Type B pancreatic cell (in vitro differentiated cells): ENCODE data around the gene CSN2. TPM values are rescaled to one million over a fixed set of nuclear protein-coding genes. Genes with fewer than 3 reads are reported as not detected.
"Not testable (repeated sequence)": the region's sequence is repeated elsewhere in the genome, so short reads cannot be mapped to it uniquely, and the experiment has no call there.

Experiments used
- DNase-seq: peaks from one replicate; pipeline ENCODE4 v3.0.0; 2021; ENCODE audit warnings: mixed read lengths; ENCODE audit not compliant: unreplicated experiment; ENCODE audit errors: extremely low spot score
- H3K27ac Mint-ChIP-seq: 2 replicates; pipeline ENCODE4 v1.8.0; 2021; ENCODE audit warnings: mild to moderate bottlenecking, mixed read lengths
- H3K27me3 Mint-ChIP-seq: 2 replicates; pipeline ENCODE4 v1.8.0; 2021; ENCODE audit warnings: mixed read lengths
- H3K36me3 Mint-ChIP-seq: 2 replicates; pipeline ENCODE4 v1.8.0; 2021; ENCODE audit warnings: mixed read lengths
- H3K4me1 Mint-ChIP-seq: one replicate; pipeline ENCODE4 v1.8.0; 2021; ENCODE audit warnings: mixed read lengths; ENCODE audit not compliant: unreplicated experiment
- H3K4me3 Mint-ChIP-seq: 2 replicates; pipeline ENCODE4 v1.8.0; 2021; ENCODE audit warnings: mild to moderate bottlenecking, mixed read lengths
- H3K9me3 Mint-ChIP-seq: 2 replicates; pipeline ENCODE4 v1.8.0; 2021; ENCODE audit warnings: mixed read lengths
- total RNA-seq: library from RNA; stranded (reverse); gene quantifications from 2 replicates; pipeline ENCODE4 v1.2.1, GENCODE V29; 2021; ENCODE audit warnings: low replicate concordance
- TF ChIP-seq, protein P1 (sequence below): fragments of 200-600 bp; sonication (generic); conservative IDR thresholded peaks from 2 replicates; pipeline ENCODE4 v1.5.0; 2021; ENCODE audit warnings: antibody characterized with exemption, mild to moderate bottlenecking

The CSN2 gene
- total RNA-seq, 1 donor from 2014 or later, result not detected

DNA sequence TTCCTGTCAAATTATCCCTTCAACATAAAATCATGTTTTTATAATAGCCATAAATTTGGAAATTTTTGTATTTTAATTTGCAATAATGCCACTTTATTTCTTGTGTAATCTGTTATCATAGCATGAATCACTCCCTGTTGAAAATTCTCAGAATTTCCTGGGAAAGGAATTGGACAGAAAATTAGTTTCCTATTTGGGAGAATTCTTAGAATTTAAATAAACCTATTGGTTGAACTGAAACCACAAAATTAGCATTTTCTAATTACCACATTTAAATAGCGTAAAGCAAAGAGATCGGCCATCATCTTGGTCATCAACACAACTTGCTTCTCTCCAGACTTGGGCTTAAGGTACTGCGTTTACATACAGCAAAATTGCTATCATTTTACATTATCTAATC lies 34.8 kb downstream of the CSN2 start, which contains the start of gene CSN1S1:
CSN1S1 (plus strand) TSS at position 301 of the 400 bp plus-strand sequence. CDS start 1,488 bp downstream, outside the sequence.
- no peak for DNase-seq
- H3K36me3 Mint-ChIP-seq, result no peaks in the 10 kb centered on the region
- no peaks in the 10 kb centered on the region for H3K27me3 Mint-ChIP-seq
- no peak within 1 kb of the TSS for H3K27ac Mint-ChIP-seq
- TF ChIP-seq, protein P1, sequence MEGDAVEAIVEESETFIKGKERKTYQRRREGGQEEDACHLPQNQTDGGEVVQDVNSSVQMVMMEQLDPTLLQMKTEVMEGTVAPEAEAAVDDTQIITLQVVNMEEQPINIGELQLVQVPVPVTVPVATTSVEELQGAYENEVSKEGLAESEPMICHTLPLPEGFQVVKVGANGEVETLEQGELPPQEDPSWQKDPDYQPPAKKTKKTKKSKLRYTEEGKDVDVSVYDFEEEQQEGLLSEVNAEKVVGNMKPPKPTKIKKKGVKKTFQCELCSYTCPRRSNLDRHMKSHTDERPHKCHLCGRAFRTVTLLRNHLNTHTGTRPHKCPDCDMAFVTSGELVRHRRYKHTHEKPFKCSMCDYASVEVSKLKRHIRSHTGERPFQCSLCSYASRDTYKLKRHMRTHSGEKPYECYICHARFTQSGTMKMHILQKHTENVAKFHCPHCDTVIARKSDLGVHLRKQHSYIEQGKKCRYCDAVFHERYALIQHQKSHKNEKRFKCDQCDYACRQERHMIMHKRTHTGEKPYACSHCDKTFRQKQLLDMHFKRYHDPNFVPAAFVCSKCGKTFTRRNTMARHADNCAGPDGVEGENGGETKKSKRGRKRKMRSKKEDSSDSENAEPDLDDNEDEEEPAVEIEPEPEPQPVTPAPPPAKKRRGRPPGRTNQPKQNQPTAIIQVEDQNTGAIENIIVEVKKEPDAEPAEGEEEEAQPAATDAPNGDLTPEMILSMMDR, result no peak
- no peaks in the 10 kb centered on the region for H3K4me1 Mint-ChIP-seq
- no peak within 1 kb of the TSS for H3K4me3 Mint-ChIP-seq
- H3K9me3 Mint-ChIP-seq, result no peaks in the 10 kb centered on the region

DNA sequence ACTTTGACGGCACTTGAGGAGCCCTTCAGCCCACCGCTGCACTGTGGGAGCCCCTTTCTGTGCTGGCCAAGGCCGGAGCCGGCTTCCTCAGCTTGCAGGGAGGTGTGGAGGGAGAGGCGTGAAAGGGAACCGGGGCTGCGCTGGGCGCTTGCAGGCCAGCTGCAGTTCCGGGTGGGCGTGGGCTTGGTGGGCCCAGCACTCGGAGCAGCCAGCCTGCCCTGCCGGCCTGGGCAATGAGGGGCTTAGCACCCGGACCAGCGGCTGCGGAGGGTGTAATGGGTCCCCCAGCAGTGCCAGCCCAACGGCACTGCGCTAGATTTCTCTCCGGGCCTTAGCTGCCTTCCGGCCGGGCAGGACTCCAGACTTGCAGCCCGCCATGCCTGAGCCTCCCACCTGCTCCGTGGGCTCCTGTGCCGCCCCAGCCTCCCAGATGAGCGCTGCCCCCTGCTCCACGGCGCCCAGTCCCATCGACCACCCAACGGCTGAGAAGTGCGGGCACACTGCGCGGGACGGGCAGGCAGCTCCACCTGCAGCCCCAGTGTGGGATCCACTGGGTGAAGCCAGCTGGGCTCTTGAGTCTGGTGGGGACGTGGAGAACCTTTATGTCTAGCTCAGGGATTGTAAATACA lies 41.6 kb downstream of the CSN2 start:
- H3K36me3 Mint-ChIP-seq, H3K27ac Mint-ChIP-seq, DNase-seq, H3K27me3 Mint-ChIP-seq, H3K9me3 Mint-ChIP-seq, H3K4me1 Mint-ChIP-seq, H3K4me3 Mint-ChIP-seq: not testable (repeated sequence)

DNA sequence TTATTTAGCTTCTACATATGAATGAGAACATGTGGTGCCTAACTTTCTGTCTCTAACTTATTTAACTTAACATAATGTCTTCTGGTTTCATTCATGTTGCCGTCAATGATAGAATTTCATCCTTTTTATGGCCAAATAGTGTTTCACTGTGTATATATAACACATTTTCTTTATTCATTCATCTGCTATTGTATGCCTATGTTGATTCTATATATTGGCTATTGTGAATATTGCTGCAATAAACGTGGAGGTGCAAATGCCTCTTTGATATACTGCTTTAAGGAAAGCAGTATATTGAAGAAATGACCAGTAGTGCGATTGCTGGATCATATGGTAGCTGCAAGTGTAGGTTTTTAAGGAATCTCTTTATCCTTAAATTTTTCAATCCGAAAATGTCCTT lies 44.7 kb downstream of the CSN2 start:
- TF ChIP-seq, protein P1, result no peak
- Mint-ChIP-seq H3K4me1 (no peaks in the 10 kb centered on the region), H3K27me3 (no peaks in the 10 kb centered on the region), H3K4me3 (no peak overlapping the region), H3K27ac (no peak overlapping the region), H3K36me3 (no peaks in the 10 kb centered on the region), H3K9me3 (no peaks in the 10 kb centered on the region)
- DNase-seq, result no peak

DNA sequence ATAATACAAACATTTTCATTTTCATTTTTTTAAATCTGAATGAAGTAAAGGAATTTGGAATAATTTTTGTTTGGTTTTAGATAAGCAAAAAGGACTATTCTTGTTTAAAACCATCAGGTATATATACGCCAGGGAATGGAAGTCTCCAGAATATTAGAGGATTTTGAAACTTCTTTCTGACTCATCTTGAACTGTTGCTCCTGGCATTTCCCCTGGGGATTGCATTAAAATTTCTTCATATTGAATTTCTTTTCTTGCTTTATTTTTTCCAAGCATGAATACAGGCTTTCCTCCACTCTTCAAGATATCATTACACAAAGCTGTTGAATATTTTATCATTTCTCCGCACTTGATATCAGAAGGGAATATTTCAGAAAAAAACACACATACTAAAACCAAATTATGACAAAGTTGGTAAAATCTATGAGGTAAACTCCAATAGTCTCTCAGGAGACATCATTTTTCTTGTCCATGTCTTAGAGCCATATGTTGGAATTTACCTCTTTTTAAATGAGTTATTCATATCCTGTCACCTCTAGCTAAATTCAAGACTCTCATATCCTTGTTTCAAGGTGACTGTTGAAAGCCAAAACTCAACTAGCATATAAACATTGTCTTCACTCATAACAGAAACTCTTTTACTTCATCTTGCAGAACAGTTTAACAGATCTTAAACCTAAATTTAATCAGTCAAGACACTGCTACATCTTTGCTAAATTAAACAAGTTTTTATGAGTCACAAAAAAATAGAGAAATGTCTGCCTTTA lies 55.3 kb downstream of the CSN2 start:
- no peak overlapping the region for H3K4me3 Mint-ChIP-seq
- H3K4me1 Mint-ChIP-seq, result no peaks in the 10 kb centered on the region
- no peak overlapping the region for H3K27ac Mint-ChIP-seq
- DNase-seq, result no peak
- H3K9me3 Mint-ChIP-seq, result no peaks in the 10 kb centered on the region
- TF ChIP-seq, protein P1, result no peak
- no peaks in the 10 kb centered on the region for H3K36me3 Mint-ChIP-seq
- no peaks in the 10 kb centered on the region for H3K27me3 Mint-ChIP-seq

DNA sequence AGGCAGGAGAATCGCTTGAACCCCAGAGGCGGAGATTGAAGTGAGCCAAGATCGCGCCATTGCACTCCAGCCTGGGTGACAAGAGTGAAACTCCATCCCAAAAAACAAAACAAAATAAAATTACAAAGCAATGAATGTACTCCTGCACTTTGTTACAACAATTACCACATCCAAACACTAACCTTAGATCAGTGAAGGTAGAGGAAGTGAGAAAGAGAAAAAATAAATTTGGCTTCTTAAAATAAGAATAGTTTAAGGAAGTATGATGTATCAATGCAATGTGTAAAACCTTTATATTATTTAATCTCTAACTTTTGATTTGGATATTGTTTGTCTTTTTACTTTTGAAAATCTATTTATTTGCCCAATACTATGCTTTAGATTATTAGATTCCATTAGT lies 56.3 kb downstream of the CSN2 start:
- H3K27me3 Mint-ChIP-seq, result no peaks in the 10 kb centered on the region
- DNase-seq, result no peak
- H3K4me3 Mint-ChIP-seq, result no peak overlapping the region
- peaks cover 3% of the 10 kb centered on the region for H3K9me3 Mint-ChIP-seq
- TF ChIP-seq, protein P1, result no peak
- no peaks in the 10 kb centered on the region for H3K4me1 Mint-ChIP-seq
- H3K27ac Mint-ChIP-seq, result no peak overlapping the region
- H3K36me3 Mint-ChIP-seq, result no peaks in the 10 kb centered on the region

DNA sequence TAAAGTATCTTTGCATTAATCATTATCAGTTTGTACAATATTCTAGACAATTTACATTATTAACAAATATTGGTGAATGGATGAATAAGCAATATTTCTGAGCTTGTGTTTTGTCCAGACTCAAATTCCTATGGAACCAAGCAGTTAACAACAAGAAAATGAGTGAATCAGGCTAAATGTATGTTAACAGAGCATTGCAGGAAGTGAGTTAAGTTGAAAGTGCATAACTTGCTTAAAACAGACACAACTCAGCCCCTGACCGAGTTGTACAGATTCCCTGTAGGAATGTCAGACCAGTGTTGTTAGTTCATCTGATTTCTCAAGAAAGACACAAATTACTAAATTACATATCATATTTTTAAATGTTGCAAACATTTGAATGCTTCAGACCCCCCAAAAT lies 58.4 kb downstream of the CSN2 start:
- Mint-ChIP-seq H3K27ac (no peak overlapping the region), H3K36me3 (peaks cover 3% of the 10 kb centered on the region), H3K4me3 (no peak overlapping the region), H3K27me3 (no peaks in the 10 kb centered on the region), H3K9me3 (peaks cover 8% of the 10 kb centered on the region), H3K4me1 (no peaks in the 10 kb centered on the region)
- TF ChIP-seq, protein P1, result no peak
- DNase-seq, result no peak
